IPS DF 19.7 (cell line): ENCODE data around the gene ERICH6B.
"Not testable (repeated sequence)": the region's sequence is repeated elsewhere in the genome, so short reads cannot be mapped to it uniquely, and the experiment has no call there.

Experiments
- DNase-seq: peaks from one replicate; pipeline ENCODE4 v3.0.0-alpha.2; 2013; ENCODE audit warnings: low read depth, low spot score

ERICH6B gene

DNA sequence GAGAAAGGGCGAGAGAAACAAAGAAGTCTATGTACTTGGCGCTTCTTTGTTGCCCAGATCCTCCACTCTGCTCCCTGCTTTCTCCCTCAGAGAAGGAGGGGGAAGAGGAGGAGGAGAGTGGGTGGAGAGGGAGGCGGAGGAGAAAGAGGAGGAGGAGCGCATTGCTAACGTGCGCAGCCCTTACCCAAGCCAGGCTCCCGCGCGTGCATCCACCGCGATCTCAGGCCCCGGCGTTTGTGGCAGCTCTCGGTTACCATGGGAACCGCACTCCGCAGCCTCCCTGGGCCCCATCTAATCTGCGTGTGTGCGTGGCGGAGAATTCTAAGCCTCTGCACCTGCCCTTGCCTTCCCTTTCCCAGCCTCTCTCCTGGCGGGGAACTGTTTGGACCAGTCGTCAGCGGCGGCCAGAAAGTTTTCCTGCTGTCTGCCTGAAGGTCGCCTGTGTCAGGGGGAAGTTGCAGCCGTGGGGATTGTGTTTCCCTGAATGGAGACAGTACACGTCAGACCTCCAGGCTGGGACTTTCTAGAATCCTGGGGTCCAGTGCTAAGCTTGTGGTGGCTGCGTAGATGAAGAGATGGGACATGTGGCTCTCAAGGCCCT, at the start of gene ERICH6B:
ERICH6B (minus strand) TSS at position 239 of the 601 bp plus-strand sequence. CDS start 18,734 bp downstream, outside the sequence.
- DNase-seq = peak; percentile 64

DNA sequence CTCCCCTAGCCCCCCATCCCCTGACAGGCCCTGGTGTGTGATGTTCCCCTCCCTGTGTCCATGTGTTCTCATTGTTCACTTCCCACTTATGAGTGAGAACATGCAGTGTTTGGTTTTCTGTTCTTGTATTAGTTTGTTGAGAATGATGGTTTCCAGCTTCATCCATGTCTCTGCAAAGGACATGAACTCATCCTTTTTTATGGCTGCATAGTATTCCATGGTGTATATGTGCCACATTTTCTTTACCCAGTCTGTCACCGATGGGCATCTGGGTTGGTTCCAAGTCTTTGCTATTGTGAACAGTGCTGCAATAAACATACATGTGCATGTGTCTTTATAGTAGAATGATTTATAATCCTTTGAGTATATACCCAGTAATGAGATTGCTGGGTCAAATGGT, 47.4 kb upstream of the ERICH6B start:
- not testable (repeated sequence) for DNase-seq

DNA sequence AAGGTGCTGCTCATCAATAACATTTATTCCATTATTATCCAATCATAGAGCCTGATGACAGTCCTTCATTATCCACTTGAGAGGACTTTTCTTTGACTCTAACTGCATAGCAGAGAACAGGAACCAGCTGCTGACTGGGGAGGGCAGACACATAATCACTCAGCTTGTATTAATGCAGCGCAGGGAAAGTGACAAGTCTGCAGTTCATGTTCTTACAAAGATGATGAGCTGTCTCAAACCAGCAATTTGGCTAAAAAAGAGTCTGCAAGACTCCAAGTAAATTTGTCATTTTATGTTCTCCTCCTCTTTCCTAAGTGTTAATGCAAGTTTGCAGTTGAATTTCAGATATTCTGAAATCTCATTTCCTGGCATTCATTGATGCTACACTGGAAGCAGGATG, 46.6 kb upstream of the ERICH6B start:
- no peak for DNase-seq

DNA sequence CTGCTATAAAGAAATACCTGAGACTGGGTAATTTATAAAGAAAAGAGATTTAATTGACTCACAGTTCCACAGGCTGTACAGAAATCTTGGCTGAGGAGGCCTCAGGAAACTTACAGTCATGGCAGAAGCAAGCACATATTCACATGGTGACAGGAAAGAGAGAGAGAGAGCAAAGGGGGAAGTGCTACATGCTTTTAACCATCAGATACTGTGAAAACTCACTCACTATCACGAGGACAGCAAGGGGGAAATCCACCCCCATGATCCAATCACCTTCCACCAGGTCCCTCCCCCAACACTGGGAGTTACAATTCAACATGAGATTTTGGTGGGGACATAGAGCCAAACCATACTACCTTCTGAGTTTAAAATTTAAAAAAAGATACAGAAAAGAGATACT, 44.9 kb upstream of the ERICH6B start:
- DNase-seq = not testable (repeated sequence)

DNA sequence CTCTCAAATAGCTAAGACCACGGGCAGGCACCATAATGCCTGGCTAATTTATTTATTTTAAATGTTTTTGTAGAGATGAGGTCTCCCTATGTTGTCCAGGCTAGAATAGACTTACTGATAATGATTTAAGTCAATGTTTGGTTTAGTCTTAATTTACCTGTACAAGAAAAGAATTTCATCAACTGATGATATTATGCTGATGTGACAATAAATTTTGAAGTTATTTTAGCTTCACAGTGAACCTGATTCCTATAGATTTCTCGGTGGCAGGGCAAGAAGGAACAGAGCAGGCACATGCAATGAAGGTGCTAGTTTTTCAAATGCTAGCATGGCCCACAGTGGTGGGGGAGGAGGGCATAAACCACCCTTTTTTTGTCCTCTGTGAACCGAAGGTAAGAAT, 44.0 kb upstream of the ERICH6B start:
- DNase-seq = no peak

DNA sequence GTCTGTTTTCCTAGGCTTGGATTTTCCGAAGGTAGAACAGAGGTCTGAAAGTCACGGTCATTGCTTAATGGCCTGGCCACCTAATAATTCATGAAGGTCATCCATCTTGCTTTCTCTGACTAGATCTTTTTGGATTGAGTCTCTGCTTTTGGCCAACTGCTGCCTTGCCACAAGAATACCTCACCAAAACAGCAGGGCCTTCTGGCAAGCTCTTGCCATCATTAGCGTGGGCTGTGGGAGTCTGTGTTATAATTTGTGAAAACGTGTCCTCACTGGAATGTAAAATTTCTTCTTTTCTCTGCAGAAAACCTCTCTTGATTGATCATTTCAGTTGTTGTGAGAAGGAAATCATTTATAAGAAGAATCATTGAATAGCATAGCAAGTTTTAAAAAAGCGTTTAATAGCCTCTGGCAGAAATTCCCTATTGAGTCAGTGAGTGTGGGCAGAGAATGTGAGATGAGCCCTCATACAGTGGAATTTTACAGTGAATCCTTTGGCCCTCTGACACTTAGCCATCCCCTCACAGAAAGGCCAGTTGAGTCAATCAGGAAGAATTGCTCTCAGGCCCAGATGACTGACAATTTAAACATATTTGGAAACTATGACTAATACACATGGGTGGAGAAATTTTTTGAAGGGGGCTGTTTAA, 43.2 kb upstream of the ERICH6B start:
- no peak for DNase-seq

DNA sequence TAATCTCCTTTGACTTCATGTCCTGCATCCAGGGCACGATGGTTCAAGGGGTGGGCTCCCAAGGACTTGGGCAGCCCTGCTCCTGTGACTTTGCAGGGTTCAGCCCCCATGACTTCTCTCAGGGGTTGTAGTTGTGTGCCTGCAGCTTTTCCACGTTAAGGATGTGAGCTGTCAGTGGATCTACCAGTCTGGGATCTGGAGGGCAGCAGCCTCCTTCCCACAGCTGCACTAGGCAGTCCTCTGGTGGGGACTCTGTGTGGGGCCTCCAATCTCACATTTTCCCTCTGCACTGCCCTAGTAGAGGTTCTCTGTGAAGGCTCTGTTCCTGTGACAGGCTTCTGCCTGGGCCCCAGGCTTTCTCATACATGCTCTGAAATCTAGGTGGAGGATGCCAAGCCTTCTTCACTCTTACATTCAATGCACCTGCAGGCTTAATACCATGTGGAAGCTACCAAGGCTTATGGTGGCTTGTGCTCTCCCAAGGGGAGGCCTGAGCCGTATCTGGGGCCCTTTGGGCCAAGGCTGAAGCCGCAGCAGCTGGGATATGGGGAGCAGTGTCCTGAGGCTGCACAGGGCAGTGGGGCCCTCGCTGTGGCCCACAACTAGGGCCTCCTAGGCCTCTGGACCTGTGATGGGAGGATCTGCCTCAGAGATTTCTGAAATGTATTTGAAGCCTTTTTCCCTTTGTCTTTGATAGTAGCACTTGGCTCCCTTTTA, 39.3 kb upstream of the ERICH6B start:
- DNase-seq = no peak

DNA sequence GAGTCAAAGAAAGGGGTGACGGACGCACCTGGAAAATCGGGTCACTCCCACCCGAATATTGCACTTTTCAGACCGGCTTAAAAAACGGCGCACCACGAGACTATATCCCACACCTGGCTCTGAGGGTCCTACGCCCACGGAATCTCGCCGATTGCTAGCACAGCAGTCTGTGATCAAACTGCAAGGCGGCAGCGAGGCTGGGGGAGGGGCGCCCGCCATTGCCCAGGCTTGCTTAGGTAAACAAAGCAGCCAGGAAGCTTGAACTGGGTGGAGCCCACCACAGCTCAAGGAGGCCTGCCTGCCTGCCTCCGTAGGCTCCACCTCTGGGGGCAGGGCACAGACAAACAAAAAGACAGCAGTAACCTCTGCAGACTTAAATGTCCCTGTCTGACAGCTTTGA, 29.7 kb upstream of the ERICH6B start:
- not testable (repeated sequence) for DNase-seq

DNA sequence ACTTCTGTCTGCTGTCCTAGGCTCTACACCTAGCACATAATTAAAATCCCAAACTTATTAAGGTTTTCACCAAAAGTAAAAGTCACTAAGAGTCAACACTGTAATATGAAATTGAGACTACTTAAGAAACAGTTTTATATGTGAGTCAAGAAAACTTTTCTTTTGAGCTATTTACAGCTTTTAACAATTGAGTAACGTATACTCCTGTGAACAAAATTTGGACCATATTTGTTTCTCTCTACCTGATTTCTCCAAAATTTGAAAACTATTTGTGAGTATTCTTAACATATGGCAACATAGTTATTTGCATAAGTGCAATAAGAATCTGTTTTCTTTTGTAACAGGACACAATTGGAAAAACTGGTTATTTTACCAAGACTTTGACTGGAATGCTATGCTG, 26.6 kb upstream of the ERICH6B start:
- not testable (repeated sequence) for DNase-seq

DNA sequence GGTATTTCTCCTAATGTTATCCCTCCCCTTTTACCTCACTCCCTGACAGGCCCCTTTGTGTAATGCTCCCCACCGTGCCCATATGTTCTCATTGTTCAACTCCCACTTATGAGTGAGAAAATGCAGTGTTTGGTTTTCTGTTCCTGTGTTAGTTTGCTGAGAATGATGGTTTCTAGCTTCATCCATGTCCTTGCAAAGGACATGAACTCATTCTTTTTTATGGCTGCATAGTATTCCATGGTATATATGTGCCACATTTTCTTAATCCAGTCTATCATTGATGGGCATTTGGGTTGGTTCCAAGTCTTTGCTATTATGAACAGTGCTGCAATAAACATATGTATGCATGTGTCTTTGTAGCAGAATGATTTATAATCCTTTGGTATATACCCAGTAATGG, 19.8 kb upstream of the ERICH6B start:
- DNase-seq = not testable (repeated sequence)

DNA sequence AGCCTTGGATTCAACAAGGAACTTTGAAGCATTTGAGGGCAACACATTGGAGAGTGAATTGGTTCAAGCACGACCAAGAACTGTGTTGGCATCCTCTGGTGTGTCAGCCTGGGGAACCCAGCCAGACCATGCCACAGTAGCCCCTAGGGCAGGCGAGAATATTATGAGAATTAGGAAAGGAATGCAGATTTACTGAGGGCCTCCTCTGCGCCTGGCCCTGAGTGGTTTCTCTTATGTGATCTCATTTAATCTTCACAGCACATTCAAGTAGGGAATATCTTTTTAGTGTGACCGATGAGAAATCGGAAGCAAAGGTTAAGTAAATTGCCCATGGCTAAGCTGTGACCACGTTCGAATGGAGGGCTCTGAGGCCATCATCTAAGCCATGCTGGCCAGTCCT, 15.3 kb upstream of the ERICH6B start:
- DNase-seq = no peak

DNA sequence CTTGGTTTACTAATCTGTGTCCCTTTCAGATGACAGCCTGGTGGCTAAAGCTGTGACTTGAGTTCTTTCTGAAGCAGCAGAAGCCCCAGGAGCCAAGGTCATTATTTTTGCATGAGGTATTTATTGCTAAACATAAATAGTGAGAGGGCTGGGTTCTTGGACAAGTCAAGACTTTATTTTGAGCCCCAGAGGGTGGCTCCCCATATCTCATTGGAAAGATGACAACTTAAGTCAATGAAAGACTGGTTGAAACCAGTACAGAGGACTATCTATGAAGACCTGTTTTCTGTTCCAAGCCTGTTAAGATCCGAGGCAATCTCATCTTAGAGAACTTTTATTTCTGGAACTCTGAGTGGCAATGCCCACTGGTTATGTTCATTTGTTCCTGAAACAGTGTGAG, 14.4 kb upstream of the ERICH6B start:
- DNase-seq = no peak

DNA sequence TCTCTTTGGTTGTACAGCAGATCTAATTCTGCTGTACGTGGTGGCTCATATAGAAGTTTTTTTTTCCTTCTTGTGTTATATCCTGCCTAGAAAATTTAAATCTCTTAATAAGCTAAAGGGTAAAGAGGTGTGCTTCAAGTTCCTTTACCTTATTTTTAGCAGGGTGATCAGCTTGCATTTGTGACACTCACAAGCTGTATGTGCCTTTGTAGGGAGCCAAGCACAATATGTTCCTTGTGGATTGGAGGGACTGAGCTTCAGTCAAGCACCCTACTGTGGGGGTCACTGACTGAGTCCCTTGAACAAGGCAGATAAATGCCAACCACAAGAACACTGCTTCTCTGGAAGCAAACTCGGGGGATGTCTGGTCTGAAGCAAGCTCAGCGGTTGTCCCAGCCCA, 12.6 kb upstream of the ERICH6B start:
- DNase-seq = no peak

DNA sequence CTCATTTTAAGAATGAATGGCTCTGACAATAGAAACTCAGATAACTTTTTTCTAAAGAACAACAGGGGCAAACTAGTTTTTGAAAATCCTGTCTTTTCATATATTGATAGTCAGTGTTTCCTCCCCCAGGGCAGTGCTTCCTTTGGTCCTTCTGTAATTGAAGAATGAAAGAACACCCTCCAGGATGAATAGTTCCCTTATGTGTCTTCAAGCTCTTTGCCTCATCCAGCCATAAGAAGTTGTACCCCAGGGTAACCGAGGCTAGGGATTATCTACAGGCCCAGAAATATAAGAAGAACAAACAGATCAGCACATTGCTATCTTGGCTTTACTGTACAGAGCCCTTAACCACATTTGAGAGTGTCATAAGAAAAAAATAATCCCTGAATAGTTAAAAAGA, 12.1 kb upstream of the ERICH6B start:
- DNase-seq = no peak

DNA sequence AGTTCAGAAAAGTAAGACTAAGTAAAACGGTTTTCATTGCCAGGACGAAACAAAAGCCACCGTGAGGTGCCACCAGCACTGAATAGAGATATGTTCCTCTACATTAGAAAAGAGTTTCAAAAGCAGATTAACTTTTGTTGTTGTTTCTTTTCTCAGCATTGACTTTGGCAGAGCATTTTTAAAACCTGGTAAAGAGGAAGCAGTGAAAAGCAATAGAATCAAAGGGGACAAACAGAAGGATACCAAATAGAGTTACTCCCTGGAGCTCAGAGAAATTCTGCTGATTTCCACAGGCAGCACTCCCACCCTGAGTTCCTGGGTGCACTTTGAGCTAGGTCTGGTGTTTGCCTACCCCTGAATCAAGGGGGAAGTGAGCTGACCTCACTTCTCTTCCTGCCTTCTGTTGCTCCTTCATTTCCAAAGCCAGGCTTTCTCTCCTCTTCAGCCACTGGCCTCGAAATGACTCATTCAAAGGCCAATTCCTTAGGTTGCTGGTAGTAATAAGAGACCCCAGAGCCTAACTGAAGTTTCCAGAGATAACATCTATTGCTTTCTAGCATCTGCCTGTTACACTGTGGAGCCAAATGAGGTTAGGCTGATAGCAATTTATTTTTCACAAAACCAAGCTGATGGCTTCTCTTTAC, 11.3 kb upstream of the ERICH6B start:
- DNase-seq = no peak

DNA sequence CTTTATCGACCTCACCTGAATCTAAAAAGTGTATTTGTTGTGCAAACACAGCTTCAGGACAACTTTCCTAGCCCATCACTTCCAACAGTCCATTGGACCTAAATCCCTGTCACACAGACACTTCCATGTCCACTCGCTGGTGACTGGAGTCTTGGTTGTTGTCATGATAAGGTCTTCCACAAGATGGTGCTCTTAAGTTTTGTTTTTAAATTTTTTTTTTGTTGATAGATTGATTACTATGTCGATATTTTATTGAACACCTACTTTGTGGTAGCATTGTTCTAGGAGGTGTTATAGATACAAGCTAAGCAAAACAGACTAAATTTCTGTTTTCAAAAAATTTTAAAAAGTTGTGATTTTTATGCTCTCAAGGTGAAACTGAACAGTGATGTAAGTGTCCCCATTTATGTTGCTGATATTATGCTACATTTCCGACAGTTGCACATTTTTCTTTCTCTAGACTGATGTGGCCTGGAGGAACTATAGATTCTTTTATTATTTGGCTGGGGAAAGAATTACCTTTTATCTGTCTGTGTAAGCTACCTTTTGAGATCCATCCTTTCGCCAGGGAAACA, 8.1 kb upstream of the ERICH6B start:
- DNase-seq = no peak

DNA sequence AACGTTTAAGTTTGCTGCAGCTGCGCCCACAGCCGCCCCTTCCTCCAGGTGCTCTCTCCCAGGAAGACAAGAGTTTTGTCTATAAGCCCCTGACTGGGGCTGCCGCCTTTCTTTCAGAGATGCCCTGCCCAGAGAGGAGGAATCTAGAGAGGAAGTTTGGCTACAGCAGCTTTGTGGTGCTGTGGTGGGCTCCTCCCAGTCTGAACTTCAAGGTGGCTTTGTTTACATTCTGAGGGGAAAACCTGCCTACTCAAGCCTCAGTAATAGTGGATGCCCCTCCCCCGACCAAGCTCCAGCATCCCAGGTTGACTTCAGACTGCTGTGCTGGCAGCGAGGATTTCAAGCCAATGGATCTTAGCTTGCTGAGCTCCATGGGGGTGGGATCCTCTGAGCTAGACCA, 6.4 kb upstream of the ERICH6B start:
- DNase-seq = peak; percentile 38

DNA sequence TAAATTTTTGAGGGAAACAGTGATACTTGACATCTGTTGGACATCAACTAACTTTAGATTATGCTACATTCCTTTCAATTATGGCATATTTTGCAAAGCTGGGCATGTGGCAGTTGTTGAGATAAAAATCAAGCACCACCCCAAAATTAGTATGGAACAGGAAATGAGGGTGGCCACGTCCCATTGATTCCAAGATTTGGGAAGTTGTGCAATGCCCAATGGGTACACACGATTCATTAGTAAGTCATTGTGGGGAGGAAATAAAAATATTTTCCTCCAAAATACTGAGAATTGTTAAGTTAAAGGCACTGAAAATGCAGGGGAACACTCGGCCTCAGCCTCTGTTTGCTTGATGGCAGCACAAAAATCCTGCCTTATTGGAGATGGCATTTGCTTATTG, 7.6 kb downstream of the ERICH6B start:
- no peak for DNase-seq

DNA sequence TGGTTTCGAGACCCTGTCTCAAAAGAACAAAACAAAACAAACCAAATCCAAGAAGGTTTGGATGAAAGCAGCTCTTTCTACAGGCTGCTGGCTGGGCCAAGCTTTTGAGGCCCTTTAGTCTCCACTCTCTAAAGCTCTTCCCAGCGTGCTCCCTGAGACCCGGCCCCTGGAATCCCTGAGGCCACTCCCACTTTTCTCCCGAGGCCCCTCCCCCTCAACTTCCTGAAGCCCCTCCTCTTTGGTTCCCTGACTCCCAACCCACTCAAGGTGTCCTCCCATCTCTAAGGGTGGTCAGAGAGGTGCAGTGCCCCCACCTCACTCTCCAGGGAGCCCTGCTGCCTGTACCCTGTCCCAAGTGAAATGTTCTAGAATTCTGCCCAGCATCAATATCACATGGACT, 10.6 kb downstream of the ERICH6B start:
- DNase-seq = no peak

DNA sequence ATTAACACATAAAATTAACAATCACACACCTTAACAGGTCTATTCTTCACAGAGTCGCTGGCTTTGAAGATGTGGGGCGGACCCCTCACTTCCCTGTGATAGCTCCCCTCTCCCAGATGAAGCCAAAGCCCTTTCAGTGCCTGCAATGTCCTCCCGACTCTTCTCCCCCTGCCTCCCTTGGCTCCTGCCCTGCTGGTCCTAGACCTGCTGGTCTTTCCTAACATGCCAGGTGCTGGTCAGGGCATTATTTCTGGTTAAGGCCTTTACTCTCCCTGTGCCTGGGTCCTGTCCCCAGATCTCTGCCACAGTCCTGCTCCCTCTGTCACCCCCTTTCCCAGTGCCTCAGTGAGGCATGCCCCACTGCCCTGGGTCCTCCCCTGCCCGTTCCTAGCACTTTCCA, 12.2 kb downstream of the ERICH6B start:
- DNase-seq = no peak

DNA sequence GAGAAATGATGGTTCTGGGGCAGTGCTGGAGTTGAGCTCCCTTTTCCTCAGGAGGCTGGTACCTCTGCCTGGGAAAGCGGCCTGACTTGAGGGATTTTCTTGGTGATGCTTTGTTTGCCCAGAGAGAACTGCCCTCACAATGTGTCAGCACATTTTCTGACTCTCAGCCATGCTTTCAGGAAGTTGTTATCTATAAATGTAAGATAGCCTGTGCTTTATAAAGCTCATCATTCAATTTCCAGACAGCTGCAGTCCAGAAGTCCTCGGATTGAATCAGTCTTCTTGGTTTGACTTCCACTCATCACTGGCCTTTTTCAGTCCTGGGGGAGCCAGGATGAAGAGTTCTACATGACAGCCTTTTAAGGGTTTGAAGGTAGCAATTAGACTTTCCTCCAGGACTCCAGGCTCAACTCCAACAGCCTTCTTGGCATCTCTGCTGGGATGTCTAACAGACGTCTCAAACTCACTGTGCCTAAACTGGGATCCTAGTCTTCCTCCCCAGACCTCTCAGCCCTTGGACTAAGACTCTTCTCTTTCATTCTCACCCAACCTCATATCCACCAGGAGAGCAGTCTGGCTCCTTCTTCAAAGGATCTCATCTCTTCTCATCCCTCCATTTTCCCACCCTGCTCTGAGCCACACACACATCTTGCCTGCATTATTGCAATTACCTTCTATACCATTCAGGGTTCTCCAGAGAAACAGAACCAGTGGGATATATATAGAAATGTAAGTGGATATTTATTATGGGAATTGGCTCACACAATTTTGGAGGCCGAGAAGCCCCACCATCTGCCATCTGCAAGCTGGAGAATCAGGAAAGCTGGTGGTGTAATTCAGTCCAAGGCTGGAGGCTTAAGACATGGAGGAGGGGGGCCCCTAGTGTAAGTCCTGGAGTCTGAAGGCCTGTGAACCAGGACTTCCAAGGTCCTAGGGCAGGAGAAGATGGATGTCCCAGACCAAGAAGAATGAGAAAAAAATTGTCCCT, 13.1 kb downstream of the ERICH6B start:
- no peak for DNase-seq
